Cardiac muscle cell (in vitro differentiated cells and primary cell): ENCODE measurements around the gene PLD4. TPM values are rescaled to one million over a fixed set of nuclear protein-coding genes. Genes with fewer than 3 reads are reported as not detected.

Experiments
- DNase-seq, 2 donors: peaks; one replicate each; pipeline versions ENCODE4 v3.0.0 to v3.0.0-alpha.2; 2010 to 2017; ENCODE audit warnings: low read depth in 1 of 2, low spot score in 1 of 2
- H3K27ac ChIP-seq: fragments of 200-600 bp; sonication (generic); 2 replicates; pipeline ENCODE4 v1.5.1; 2016
- H3K27me3 ChIP-seq: fragments of 200-600 bp; sonication (generic); 2 replicates; pipeline ENCODE4 v1.6.0; 2016; ENCODE audit warnings: control low read depth
- H3K36me3 ChIP-seq: fragments of 200-600 bp; sonication (generic); 2 replicates; pipeline ENCODE4 v1.5.1; 2016; ENCODE audit warnings: control low read depth
- H3K4me1 ChIP-seq: fragments of 200-600 bp; sonication (generic); 2 replicates; pipeline ENCODE4 v1.8.1; 2017; ENCODE audit warnings: low read depth, mild to moderate bottlenecking, mixed run types
- H3K4me3 ChIP-seq: fragments of 200-600 bp; sonication (generic); 2 replicates; pipeline ENCODE4 v1.5.1; 2016; ENCODE audit warnings: mild to moderate bottlenecking
- H3K9me3 ChIP-seq: fragments of 200-600 bp; sonication (generic); 2 replicates; pipeline ENCODE4 v1.5.1; 2017; ENCODE audit warnings: low read depth, mild to moderate bottlenecking, control low read depth
- polyA plus RNA-seq: library from polyadenylated mRNA; unstranded; fragments of >200 nt; fragmentation: Nextera tagmentation; extraction: Ambion mirVana; gene quantifications from 2 replicates; pipeline ENCODE4 v1.2.1, GENCODE V29; 2016
- total RNA-seq: library from RNA; depleted of rRNA; stranded (reverse); fragments of >200 nt; gene quantifications from 2 replicates; pipeline ENCODE4 v1.2.3, GENCODE V29; 2016
- TF ChIP-seq, protein P1 (sequence below): IDR thresholded peaks from 2 replicates; pipeline ENCODE4 v1.5.1; 2012; ENCODE audit warnings: low read depth, mild to moderate bottlenecking, low read length

PLD4 gene
- total and polyA plus RNA-seq, 2 experiments from 2014 or later = 0.07 to 0.54 TPM

DNA sequence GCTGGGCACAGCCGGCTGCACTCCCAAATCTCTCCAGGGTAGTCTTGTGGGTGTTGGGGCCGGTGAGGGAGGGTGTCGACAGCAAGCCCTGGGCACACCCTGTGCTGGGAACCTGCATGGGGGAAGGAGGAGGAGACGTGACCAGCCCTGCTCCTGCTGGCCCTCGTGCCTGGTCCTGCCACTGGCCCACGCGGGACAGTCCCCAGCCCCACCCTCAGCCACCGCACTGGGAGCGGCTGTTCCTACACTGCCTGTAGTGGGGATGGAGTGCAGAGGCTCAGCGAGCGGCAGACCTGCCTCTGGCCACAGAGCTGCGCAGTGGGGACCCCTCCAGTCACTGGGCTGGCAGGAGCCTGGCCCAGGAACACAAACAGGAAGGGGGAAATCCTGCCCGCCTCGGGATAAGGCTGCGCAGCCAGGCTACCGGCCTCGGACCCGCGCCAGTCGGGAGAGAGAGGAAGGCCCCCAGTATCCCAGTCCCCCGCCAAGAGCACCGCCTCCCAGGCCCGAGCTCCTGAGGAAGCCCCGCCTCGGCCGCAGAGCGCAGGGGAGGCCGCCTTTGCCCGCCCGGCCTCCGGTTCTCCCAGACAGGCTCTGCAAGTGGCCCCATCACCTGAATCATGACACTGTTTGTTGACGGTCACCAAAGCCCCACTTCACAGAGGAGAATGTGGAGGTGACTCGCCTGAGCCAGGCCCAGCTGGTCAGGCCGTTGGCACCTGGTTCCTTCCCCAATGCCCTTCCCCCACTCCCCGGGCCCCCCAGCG is 42.9 kb downstream of the PLD4 start:
- H3K4me1 ChIP-seq = peaks cover 10% of the 10 kb centered on the region
- H3K4me3 ChIP-seq = no peak overlapping the region
- no peaks in the 10 kb centered on the region for H3K27me3 ChIP-seq
- no peaks in the 10 kb centered on the region for H3K9me3 ChIP-seq
- H3K36me3 ChIP-seq = no peaks in the 10 kb centered on the region
- peak; percentile 49 to 62 for DNase-seq
- TF ChIP-seq, protein P1, sequence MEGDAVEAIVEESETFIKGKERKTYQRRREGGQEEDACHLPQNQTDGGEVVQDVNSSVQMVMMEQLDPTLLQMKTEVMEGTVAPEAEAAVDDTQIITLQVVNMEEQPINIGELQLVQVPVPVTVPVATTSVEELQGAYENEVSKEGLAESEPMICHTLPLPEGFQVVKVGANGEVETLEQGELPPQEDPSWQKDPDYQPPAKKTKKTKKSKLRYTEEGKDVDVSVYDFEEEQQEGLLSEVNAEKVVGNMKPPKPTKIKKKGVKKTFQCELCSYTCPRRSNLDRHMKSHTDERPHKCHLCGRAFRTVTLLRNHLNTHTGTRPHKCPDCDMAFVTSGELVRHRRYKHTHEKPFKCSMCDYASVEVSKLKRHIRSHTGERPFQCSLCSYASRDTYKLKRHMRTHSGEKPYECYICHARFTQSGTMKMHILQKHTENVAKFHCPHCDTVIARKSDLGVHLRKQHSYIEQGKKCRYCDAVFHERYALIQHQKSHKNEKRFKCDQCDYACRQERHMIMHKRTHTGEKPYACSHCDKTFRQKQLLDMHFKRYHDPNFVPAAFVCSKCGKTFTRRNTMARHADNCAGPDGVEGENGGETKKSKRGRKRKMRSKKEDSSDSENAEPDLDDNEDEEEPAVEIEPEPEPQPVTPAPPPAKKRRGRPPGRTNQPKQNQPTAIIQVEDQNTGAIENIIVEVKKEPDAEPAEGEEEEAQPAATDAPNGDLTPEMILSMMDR = no peak
- H3K27ac ChIP-seq = no peak overlapping the region

DNA sequence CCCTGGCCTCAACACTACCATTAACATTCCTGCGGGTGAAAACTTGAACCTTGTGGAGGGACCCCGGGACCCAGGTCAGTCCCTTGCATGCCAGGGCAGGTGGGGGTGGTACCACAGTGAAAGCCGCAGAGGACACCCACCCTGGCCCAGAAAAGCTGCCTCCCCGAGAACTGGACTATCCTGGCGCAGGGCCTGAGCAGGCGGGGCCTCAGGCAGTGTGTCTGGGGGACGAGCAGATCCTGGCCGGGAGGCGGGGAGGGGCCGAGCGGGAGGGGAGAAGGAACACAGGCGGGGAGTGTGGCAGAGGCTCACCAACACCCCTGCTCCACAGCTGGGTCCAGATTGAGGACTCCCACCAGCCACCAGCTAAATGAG is 43.5 kb downstream of the PLD4 start:
- H3K4me3 ChIP-seq = no peak overlapping the region
- no peaks in the 10 kb centered on the region for H3K27me3 ChIP-seq
- no peaks in the 10 kb centered on the region for H3K36me3 ChIP-seq
- peak; percentile 51 to 72 for DNase-seq
- no peak overlapping the region for H3K27ac ChIP-seq
- H3K9me3 ChIP-seq = no peaks in the 10 kb centered on the region
- TF ChIP-seq, protein P1 = no peak
- H3K4me1 ChIP-seq = peaks cover 10% of the 10 kb centered on the region

DNA sequence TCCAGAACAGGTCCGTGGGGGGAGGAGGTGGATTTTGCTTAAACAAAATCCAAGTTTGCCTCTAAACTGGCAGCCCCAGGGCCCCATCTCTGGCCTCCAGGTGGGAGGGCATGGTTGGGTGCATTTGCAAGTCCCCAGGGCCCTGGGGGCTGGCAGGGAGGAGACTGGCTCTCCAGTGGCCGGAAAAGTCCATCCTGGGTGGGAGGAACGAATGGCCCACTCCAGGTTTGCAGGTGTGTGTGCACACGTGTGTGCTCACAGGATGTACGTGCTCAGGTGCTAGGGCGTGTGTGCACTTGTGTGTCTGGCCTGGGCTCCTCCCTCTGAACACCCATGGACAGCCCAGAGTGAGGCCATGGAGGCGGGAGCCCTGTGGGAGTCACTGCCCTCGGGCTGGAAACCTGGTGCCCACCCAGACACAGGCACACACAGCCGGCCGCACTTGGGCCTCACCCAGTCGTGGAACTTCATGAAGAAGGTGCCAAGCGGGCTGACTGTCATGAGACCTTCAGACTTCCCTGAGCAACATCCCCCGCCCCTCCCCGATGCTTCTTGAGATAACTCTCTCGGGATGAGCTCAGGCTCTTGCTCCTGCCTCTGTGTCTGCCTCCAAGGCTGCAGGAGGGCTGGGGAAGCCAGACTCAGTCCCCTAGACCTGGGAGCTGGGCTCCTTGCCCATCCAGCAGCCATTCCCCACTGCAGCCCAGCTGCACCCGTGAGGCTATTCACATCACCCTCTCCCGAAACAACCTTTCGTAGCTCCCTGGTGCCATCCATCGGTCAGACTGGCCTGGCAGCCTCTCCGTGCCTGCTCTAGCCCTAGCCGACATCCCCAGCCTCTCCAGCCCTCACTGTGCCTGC is 44.1 kb downstream of the PLD4 start:
- Histone ChIP-seq H3K27me3 (no peaks in the 10 kb centered on the region), H3K4me3 (no peak overlapping the region), H3K27ac (no peak overlapping the region), H3K9me3 (no peaks in the 10 kb centered on the region), H3K4me1 (peaks cover 10% of the 10 kb centered on the region), H3K36me3 (no peaks in the 10 kb centered on the region)
- TF ChIP-seq, protein P1 = peak; percentile 33
- peak in 1 of 2 donors; percentile 62 for DNase-seq

DNA sequence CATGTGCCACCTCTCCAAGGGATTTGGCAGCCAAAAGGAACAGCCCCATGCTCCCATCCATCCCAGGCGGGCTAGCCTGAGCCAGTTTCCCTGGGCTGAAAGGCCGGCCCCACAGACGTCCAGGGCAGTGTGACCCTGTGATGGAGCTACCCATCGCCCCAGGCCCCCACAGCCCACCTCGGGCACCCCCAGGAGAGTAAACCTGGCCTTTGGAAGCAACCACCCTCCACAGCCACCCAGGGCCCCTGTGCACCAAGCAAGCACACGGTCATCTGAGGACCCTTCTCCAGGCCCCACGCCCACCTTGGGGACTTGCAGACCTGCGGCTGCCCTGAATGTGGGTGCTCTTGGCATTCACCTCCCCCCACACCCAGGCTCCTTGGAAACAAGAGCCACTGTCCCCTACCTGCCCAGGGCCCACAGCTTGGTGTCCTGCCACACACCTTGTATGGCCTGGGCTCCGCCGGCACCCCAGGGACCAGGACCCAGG is 45.1 kb downstream of the PLD4 start:
- no peak for DNase-seq
- Histone ChIP-seq H3K9me3 (no peaks in the 10 kb centered on the region), H3K27me3 (no peaks in the 10 kb centered on the region), H3K36me3 (no peaks in the 10 kb centered on the region), H3K4me1 (peaks cover 10% of the 10 kb centered on the region), H3K4me3 (no peak overlapping the region), H3K27ac (no peak overlapping the region)
- TF ChIP-seq, protein P1 = no peak

DNA sequence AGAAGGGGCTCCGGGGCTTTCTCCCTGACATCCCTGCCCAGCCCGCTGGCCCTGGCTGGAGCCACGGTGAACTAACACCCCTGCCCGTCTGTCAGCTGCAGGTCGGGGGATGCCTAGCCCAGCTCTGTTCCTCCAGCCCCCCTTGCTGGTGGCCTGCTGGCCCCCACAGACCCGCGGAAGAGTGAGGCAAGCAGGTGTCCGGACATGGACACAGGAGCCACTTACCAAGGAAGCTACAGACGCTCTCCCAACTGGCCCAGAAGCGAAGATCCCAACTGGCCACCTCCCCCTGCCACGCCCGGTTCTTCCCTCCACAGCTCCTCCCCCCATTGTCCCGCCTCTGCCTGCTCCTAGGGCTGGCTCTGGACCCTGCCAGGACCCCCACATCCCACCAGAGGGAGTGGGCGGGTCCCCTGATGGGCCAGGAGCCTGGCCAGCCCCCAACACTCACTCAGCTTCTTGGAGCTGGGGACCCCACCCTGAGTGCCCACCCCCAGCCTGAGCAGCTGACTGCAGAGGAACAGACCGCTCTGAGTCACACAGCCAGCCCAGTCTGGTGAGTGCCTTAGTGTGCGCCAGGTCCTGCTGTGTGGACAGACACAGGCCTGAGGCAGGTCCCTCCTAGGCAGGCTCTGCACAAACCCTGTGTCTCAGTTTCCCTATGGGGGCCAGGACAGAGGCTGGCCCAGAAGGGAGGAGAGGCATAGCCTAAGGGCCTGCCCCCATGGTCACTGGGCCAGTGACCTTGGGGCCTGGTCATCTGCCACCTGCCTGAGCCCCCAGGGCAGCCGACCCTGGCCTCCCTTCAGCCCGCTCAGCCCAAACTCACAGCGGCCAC is 45.8 kb downstream of the PLD4 start:
- Histone ChIP-seq H3K4me3 (no peak overlapping the region), H3K4me1 (peaks cover 10% of the 10 kb centered on the region), H3K9me3 (no peaks in the 10 kb centered on the region), H3K27ac (no peak overlapping the region), H3K27me3 (no peaks in the 10 kb centered on the region), H3K36me3 (no peaks in the 10 kb centered on the region)
- DNase-seq = peak in 1 of 2 donors; percentile 77
- TF ChIP-seq, protein P1 = no peak
